Stimulated activated naive CD8-positive, alpha-beta T cell treated with anti-CD3 and anti-CD28 coated beads, Interleukin-15, Interleukin-2, amounts not matched to agents 100 U/mL and 50 U/mL, for 24 hours (primary cell): ENCODE data around the gene COX4I1.

Source experiments
- ATAC-seq: fragments of 150-1000 bp; cut with Tn5 transposase; one replicate; pipeline ENCODE4 v1.10.0; 2021
- DNase-seq: peaks from one replicate; pipeline ENCODE4 v3.0.0; 2021

COX4I1 gene

DNA sequence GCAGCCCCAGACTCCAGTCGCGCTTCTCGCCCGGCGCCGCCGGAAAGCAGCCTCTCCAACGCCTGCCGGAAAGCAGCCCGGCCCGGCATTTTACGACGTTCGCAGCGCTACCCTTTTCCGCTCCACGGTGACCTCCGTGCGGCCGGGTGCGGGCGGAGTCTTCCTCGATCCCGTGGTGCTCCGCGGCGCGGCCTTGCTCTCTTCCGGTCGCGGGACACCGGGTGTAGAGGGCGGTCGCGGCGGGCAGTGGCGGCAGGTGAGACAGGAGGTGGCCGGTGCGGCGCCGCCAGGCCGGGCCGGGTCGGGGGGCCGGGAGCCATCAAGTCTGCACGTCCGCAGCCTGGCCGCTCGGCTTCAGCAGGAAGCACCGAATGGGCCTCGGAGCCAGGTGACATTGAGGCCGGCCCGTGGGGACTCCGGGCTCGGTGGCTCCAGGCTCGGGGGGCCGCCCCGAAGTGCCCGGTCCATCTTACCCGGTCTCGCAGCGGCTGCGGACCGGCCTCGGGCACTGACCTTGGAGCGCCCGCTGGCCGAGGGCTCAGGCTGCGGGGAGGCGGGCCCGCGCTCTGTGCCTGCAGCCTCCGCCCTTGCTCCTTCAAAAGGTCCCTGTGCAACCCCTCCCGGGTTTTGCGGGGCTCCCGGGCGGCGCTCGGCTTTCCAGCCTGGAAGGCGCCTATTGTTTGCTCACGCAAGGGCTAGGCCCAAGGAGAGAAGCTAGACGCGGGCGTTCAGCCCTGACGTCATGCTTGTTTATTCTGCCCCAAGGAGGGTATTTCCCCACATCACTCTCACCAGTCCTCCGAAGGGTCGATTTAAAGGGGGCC lies at the start of gene COX4I1, which contains the start of gene EMC8:
Gene COX4I1 (plus strand): TSS at position 199 of the 824 bp plus-strand sequence. CDS start 1,511 bp downstream, outside the sequence.
Gene EMC8 (minus strand): TSS at position 48 of the 824 bp plus-strand sequence. CDS start 249 bp downstream, outside the sequence.
- ATAC-seq (peak; percentile 92), DNase-seq (peak; percentile 96)

DNA sequence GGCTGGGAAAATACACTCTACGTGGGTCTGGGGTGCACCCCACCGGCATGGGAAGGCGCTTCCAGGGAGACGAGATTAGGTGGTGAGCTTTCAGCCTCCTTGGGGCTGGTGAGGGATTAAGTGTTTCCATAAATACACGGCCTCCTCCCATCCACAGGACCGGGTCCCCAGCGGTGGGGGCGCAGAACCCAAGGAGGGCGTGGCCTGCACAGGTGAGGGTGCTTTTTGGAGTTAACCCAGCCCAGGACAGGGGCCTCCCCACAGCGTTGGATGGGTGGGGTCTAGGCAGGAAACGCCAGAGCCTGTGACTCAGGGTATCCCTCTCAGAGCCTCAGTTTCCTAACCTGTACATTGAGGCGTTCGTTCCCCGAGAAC lies 49.7 kb upstream of the COX4I1 start:
- no peak for ATAC-seq

DNA sequence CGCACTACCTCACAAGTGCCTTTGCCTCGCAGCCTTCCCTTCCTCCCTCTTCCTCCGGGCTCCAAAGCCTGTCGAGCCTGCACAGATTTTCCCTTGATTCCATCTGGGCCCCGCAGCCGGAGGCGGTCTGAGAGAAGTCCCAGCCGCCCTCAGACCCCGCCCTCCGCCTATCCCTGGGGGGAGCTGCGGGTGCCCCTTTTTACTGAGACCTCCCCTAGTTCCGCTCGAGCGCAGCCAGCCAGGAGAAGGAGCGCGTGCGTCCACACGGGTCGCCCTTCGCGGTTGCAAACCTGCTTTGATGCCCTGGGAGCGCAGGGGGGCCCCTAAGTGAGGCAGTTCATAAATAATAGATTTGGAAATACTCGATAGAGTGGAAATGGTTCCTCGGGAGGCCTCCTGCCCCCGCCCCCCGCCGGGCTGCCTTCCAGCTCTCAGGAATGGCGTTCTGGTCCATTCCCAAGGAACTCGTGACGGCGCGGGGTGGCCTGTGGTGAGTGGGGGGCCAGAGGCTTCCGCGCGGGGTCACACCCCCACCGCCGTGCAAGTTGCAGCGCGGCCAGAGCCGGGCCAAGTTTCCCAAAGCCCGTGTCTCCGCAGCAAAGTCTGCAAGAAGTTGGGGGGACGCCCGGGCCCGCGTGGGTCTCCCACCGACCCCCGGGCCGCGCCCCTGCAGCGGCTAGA lies 49.2 kb upstream of the COX4I1 start:
- DNase-seq (peak; percentile 42), ATAC-seq (no peak)

More for the DNA sequence above, 49.7 kb upstream of the COX4I1 start:
- no peak for DNase-seq

GRCh38 chr16:85750827-85751697 lies 48.4 kb upstream of the COX4I1 start, which contains the start of gene C16orf74:
Gene C16orf74 (minus strand): TSS chr16:85751096. CDS start chr16:85735217, 15,879 bp downstream.
- peak; percentile 45 for DNase-seq
- peak; percentile 57 for ATAC-seq

- no peak for ATAC-seq
- no peak for DNase-seq
Measured at GRCh38 chr16:85751698-85752501, 47.6 kb upstream of the COX4I1 start.

GRCh38 chr16:85752511-85753420 lies 46.7 kb upstream of the COX4I1 start:
- ATAC-seq (no peak), DNase-seq (no peak)

GRCh38 chr16:85753559-85753958 lies 45.9 kb upstream of the COX4I1 start:
- no peak for DNase-seq
- no peak for ATAC-seq

DNA sequence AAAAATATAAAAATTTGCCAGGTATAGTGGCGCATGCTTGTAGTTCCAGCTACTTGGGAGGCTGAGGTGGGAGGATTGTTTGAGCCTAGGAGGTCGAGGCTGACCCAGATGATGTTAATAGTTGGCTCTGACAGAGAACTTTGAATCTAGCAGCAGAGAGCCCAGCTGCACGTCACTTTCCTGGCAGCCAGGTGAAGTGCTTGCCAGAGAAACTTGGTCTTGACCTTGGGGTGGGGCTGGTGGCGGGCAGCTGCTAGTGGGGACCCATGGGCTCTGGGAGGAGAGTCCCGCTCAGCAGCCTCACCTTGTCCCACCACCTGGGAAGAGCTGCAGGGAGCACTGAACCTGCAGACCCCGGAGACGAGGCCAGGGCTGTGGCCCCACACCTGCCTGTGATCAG lies 45.5 kb upstream of the COX4I1 start:
- ATAC-seq (no peak), DNase-seq (no peak)

DNA sequence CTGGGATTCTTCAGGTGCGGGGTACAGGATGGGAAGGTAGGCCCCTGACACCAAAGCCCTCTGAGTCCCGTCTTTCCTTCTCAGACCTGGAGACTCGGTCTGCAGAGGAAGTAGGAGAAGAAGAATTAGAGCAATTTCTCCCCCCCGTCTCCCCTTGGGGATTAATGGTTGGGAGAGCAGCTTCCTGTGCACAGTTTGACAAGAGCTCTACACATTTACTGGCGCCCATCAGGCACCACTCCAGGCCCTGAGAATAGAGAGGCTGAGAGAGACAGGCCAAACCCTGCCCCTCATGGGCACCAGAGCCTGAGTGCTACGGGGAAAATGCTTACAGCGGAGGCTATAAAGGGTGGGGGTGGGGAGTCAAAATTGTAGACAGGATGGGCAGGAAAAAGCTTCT lies 45.1 kb upstream of the COX4I1 start:
- ATAC-seq = no peak
- no peak for DNase-seq

- peak; percentile 60 for ATAC-seq
Measured at GRCh38 chr16:85755929-85756768, 43.3 kb upstream of the COX4I1 start.

DNA sequence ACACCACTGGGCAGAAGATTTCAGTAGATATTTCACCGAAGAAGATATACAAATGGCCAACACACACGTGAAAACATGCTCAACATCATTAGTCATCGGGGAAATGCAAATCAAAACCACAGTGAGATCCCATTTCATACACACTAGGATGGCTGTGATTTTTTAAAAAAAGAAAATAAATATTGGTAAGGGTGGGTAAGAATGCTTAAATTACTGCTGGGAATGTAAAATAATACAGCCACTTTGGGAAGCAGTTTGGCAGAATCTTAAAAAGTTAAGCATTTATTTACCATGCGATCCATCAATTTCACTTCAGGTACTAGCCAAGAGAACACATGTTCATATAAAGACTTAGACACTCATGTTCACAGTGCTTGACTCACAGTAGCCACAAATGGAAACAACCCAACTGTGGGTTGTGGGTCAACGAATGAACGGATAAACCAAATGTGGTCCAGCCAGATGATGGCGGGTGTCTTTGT lies 42.1 kb upstream of the COX4I1 start:
- ATAC-seq = peak; percentile 59

More at GRCh38 chr16:85755929-85756768, 43.3 kb upstream of the COX4I1 start:
- DNase-seq = no peak

GRCh38 chr16:85759136-85759535 lies 40.4 kb upstream of the COX4I1 start:
- no peak for ATAC-seq
- no peak for DNase-seq

More for the DNA sequence above, 42.1 kb upstream of the COX4I1 start:
- peak; percentile 53 for DNase-seq

DNA sequence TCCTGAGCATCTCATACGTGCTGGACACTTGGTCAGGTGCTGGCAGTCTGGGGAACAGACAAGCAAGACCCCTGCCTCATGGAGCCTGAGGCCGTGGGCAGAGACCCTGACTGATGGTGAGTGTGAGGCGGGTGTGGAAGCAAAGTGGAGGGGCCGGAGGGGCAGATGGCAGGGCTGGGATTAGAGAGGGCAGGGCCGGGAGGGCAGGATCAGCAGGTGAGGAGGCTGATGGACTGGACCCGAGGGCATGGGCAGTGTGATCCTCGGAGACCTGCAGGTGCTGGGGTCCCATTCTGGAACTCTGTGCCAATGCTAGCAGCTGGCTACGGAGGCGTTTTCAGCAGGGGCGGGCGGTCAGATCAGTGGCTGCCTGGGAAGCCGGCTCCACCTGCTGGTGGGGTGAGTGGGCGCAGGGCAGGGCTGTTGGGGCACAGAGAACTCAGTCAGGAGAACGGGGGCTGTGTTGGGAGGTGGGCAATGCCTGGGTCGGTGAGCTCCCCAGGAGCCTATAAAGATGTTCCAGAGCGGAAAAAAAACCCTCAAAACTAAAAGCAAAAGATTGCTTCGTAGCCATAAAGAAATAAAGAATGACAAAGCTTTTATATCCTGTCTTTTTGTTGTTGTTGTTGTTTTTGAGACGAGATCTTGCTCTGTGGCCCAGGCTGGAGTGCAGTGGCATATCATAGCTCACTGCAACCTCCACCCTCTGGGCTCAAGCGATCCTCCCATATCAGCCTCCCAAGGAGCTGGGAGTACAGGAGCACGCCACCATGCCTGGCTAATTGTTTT lies 39.7 kb upstream of the COX4I1 start:
- peak; percentile 65 for DNase-seq

GRCh38 chr16:85761861-85762260 lies 37.6 kb upstream of the COX4I1 start:
- DNase-seq (no peak), ATAC-seq (no peak)

More for the DNA sequence above, 39.7 kb upstream of the COX4I1 start:
- ATAC-seq = no peak

DNA sequence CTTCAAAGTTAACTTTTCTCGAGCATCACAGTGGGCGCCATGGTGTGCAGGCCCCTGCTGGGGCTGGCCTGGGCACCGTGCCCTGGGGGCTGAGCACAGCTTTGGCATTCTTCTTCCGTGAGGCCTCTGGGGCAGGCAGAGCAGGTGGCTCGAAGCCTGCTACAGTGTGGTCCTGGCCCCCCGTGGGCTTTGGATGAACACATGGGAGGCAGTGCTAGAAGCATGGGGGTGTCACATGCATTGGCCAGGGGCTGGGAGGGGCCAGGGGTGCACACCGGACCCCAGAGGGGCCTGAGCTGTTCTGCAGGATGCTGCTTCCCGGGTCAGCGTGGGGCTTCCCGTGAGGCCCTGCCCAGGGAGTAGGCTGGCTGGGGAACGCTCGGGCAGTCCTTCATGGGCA lies 36.5 kb upstream of the COX4I1 start:
- DNase-seq (no peak), ATAC-seq (no peak)

DNA sequence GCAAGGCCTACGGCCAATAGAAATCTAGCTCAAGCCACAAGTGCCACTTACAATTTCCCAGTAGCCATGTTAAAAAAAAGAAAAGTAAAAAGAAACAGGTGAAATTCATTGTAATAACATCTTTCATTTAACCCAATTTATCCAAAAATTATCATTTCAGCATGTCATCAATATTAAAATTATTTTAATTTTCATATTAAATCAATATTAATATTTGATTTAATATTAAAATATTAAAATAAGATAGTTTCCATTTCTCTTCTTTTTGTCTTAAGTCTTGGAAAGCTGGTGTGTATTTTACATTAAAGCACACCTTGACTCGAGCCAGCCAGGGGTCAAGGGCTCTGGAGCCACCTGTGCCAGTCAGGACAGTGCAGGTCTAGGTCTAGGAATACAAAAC lies 35.9 kb upstream of the COX4I1 start:
- no peak for ATAC-seq
- DNase-seq = no peak

- no peak for DNase-seq
- ATAC-seq = no peak
Measured at GRCh38 chr16:85765211-85765610, 34.3 kb upstream of the COX4I1 start.

DNA sequence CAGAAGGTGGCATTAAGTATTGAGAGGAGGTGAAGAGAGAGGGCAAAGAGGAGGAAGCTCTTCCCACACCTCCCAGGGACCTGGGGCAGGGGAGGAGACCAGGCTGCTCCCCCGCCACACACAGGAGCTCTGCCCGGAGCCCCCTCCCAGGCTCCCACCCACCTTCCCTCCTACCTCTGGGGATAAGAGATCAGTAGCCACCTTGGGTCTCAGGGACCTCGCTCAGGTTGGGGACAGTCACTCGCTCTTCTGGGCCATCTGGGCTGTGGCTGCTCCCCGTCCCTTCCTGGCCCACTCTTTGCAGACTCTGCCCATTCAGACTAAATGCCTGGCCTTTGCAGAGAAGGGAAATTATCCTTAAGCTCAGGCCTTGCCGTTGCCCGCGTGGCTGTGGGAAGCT lies 33.7 kb upstream of the COX4I1 start:
- ATAC-seq = no peak
- no peak for DNase-seq
